WTC11 (cell line): ENCODE measurements around the gene MRNIP. TPM values are rescaled to one million over a fixed set of nuclear protein-coding genes. Genes with fewer than 3 reads are reported as not detected.
A peak's percentile ranks its signal among the peaks of the same experiment; 100 is the strongest.

Experiments used
- ATAC-seq: fragments of 200-7000 bp; cut with Tn5 transposase; 2 replicates; pipeline ENCODE4 v1.10.0; 2021; ENCODE audit warnings: mild to moderate bottlenecking, moderate library complexity
- CTCF ChIA-PET: fragments of 300-600 bp; sonication (Branson Sonifier 250); formaldehyde crosslinking; loops from one replicate; lab custom pipeline; 2021; ENCODE audit warnings: antibody characterized with exemption; lab: Charles Lee
- POLR2A ChIA-PET: fragments of 350-600 bp; sonication (Branson Sonifier 250); formaldehyde crosslinking; loops from one replicate; lab custom pipeline; 2021; ENCODE audit warnings: antibody characterized with exemption; lab: Charles Lee
- DNase-seq: peaks from one replicate; pipeline ENCODE4 v3.0.0; 2021; ENCODE audit warnings: low spot score
- H3K27ac Mint-ChIP-seq: 2 replicates; pipeline ENCODE4 v1.8.0; 2021; ENCODE audit warnings: mixed read lengths
- H3K27me3 Mint-ChIP-seq: 2 replicates; pipeline ENCODE4 v1.8.0; 2021; ENCODE audit warnings: low read depth, mild to moderate bottlenecking, moderate library complexity, mixed read lengths
- H3K36me3 Mint-ChIP-seq: 2 replicates; pipeline ENCODE4 v1.8.0; 2021; ENCODE audit warnings: mixed read lengths
- H3K4me1 Mint-ChIP-seq: 2 replicates; pipeline ENCODE4 v1.8.0; 2022; ENCODE audit warnings: mixed read lengths
- H3K4me3 Mint-ChIP-seq: 2 replicates; pipeline ENCODE4 v1.8.0; 2021; ENCODE audit warnings: mild to moderate bottlenecking, moderate library complexity, mixed read lengths
- H3K9me3 Mint-ChIP-seq: 2 replicates; pipeline ENCODE4 v1.8.0; 2021; ENCODE audit warnings: mixed read lengths
- AR ChIP-seq: fragments of 250-450 bp; sonication (Bioruptor Pico); IDR thresholded peaks from 2 replicates; pipeline ENCODE4 v1.9.0; 2021; ENCODE audit warnings: mild to moderate bottlenecking
- CDX4 ChIP-seq: fragments of 250-450 bp; sonication (Bioruptor Pico); IDR thresholded peaks from 2 replicates; pipeline ENCODE4 v1.9.0; 2021; ENCODE audit warnings: moderate library complexity, mild to moderate bottlenecking, inconsistent platforms, borderline replicate concordance
- CREM ChIP-seq: sonication (generic); formaldehyde crosslinking; IDR thresholded peaks from 2 replicates; pipeline ENCODE4 v1.8.1; 2022; ENCODE audit warnings: mild to moderate bottlenecking, missing genetic modification reagents, moderate library complexity
- E2F4 ChIP-seq: sonication (generic); formaldehyde crosslinking; IDR thresholded peaks from 2 replicates; pipeline ENCODE4 v1.8.1; 2022; ENCODE audit warnings: low read depth, mild to moderate bottlenecking, moderate library complexity, missing genetic modification reagents, borderline replicate concordance
- FOXJ3 ChIP-seq: sonication (generic); formaldehyde crosslinking; IDR thresholded peaks from 2 replicates; pipeline ENCODE4 v1.9.0; 2021; ENCODE audit warnings: missing genetic modification reagents, mild to moderate bottlenecking, borderline replicate concordance
- FOXP1 ChIP-seq: sonication (generic); formaldehyde crosslinking; IDR thresholded peaks from 2 replicates; pipeline ENCODE4 v1.8.0; 2022; ENCODE audit warnings: missing genetic modification reagents, mild to moderate bottlenecking, moderate library complexity, borderline replicate concordance
- GRHL2 ChIP-seq: fragments of 250-450 bp; sonication (Bioruptor Pico); IDR thresholded peaks from 2 replicates; pipeline ENCODE4 v1.8.0; 2022; ENCODE audit warnings: mild to moderate bottlenecking, moderate library complexity; ENCODE audit not compliant: insufficient replicate concordance, severe bottlenecking
- JUN ChIP-seq: sonication (generic); formaldehyde crosslinking; IDR thresholded peaks from 2 replicates; pipeline ENCODE4 v1.8.0; 2023; ENCODE audit warnings: mild to moderate bottlenecking, missing genetic modification reagents
- NFATC4 ChIP-seq: fragments of 250-450 bp; sonication (Bioruptor Pico); IDR thresholded peaks from 2 replicates; pipeline ENCODE4 v1.9.0; 2021; ENCODE audit warnings: mild to moderate bottlenecking
- PRDM15 ChIP-seq: sonication (generic); formaldehyde crosslinking; IDR thresholded peaks from 2 replicates; pipeline ENCODE4 v1.8.0; 2022; ENCODE audit warnings: missing genetic modification reagents
- PREB ChIP-seq: sonication (generic); formaldehyde crosslinking; IDR thresholded peaks from 2 replicates; pipeline ENCODE4 v1.8.1; 2022; ENCODE audit warnings: mild to moderate bottlenecking, missing genetic modification reagents, moderate library complexity, borderline replicate concordance
- TEAD4 ChIP-seq: sonication (generic); formaldehyde crosslinking; IDR thresholded peaks from 2 replicates; pipeline ENCODE4 v1.8.0; 2022; ENCODE audit warnings: mild to moderate bottlenecking, missing genetic modification reagents
- ZBTB21 ChIP-seq: sonication (generic); formaldehyde crosslinking; IDR thresholded peaks from 2 replicates; pipeline ENCODE4 v1.8.1; 2023; ENCODE audit warnings: mild to moderate bottlenecking, missing genetic modification reagents, borderline replicate concordance
- ZNF232 ChIP-seq: sonication (generic); formaldehyde crosslinking; IDR thresholded peaks from 2 replicates; pipeline ENCODE4 v1.8.0; 2022; ENCODE audit warnings: mild to moderate bottlenecking, missing genetic modification reagents
- total RNA-seq: library from RNA; stranded (reverse); gene quantifications from 3 replicates; pipeline ENCODE4 v1.2.3, GENCODE V29; 2021
- TF ChIP-seq, protein P1 (sequence below): fragments of 250-450 bp; sonication (Bioruptor Pico); IDR thresholded peaks from 2 replicates; pipeline ENCODE4 v1.9.0; 2021; ENCODE audit warnings: mild to moderate bottlenecking

The MRNIP gene
- total RNA-seq, 1 experiment from 2014 or later = 42.0 TPM

GRCh38 chr5:179893958-179894895 lies 35.6 kb upstream of the MRNIP start:
- Mint-ChIP-seq H3K27me3 (no peaks in the 10 kb centered on the region), H3K4me3 (no peak overlapping the region), H3K36me3 (peaks cover 37% of the 10 kb centered on the region)
- no peak for DNase-seq
- TF ChIP-seq FOXP1 (CRISPR knock-in tag) = no peak
- no peak for TF ChIP-seq PREB (CRISPR knock-in tag)
- no peak for TF ChIP-seq GRHL2 (CRISPR knock-in tag)
- TF ChIP-seq NFATC4 (CRISPR knock-in tag) = no peak
- no peak for TF ChIP-seq ZBTB21 (CRISPR knock-in tag)
- no peak for TF ChIP-seq ZNF232 (CRISPR knock-in tag)
- TF ChIP-seq, all 79 proteins: peak for 0
- no peak for ATAC-seq
- H3K27ac Mint-ChIP-seq = no peak overlapping the region
- peaks cover 13% of the 10 kb centered on the region for H3K4me1 Mint-ChIP-seq
- CTCF ChIA-PET = interaction anchor here (1.2 kb wide), 1 partner anchor 12 kb away, joined by 3 read pairs; no protein-coding TSS in a partner anchor
- POLR2A ChIA-PET = no interaction called here
- no peaks in the 10 kb centered on the region for H3K9me3 Mint-ChIP-seq

DNA sequence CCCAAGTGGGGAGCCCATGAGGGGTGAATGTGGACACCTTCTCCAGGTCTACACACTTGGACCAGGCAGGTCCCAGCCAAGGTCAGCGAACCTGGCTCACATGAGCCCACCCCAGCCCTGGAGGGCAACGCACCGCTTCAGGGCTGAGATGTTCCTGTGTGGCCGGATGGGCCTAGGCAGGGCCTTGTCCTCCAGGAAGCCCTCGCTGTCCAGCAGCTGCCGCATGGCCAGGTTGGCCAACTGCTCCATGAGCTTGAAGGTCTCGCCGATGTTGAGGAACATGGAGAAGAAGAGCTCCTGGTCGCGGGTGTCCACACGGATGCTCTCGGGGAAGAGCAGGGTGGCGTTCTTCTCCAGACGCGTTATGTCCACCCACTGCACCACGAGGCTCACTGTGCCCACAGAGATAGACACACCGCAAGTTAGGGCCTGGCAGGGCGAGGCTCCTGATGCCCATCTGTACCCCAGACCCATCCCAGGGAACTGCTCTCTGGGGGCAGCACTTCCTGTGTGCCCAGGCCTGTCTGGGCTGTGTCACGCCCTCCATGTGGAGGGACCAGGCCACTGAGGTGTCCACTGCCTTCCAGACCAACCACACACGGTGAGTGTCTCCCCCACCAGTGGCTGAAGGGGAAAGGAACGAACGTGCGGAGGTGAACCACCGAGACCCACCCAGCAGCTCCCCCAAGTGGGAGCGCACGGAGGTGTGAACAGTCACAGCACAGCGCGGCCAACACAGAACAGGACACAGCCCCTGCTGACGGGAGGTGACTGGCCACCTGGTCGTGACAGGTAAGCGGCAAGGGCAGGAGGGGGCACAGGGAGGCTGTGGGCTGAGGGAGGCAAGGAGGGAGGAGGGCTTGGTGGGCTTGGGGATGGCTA lies 34.7 kb upstream of the MRNIP start:
- ATAC-seq (no peak), DNase-seq (no peak)
- CTCF ChIA-PET = interaction anchor here (0.7 to 0.9 kb wide), 2 partner anchors 15 to 114 kb away, joined by 3 to 4 read pairs; no protein-coding TSS in a partner anchor
- Mint-ChIP-seq H3K27me3 (no peaks in the 10 kb centered on the region), H3K9me3 (no peaks in the 10 kb centered on the region), H3K4me3 (no peak overlapping the region)
- TF ChIP-seq CDX4 = no peak
- no peak for TF ChIP-seq E2F4 (CRISPR knock-in tag)
- no peak for TF ChIP-seq CREM
- TF ChIP-seq FOXP1 (CRISPR knock-in tag) = no peak
- TF ChIP-seq, all 79 proteins: peak for 0
- Mint-ChIP-seq H3K4me1 (peaks cover 13% of the 10 kb centered on the region), H3K36me3 (peaks cover 39% of the 10 kb centered on the region), H3K27ac (peak overlapping the region; percentile 23; the same call in 1 of the 2 replicates)
- POLR2A ChIA-PET = no interaction called here

DNA sequence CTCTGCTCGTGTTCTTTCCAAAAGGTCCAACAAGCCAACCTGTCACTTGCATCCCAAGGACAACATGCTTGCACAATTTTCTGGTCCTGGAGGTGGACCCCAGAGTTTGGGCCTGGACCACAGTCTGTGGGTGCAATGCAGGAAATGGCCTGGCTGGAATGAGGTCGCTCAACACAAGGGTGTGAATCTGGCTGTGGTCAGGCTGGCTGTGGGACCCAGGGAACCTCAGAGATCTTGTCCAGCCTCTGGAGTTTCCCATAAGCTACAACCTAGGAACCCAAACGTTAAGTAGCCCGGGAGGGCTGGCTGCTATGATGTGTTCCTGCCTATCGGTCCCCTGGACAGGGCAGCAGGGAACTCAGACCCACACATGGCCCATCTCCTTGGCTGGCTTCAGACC lies 33.6 kb upstream of the MRNIP start:
- POLR2A ChIA-PET = no interaction called here
- no peaks in the 10 kb centered on the region for H3K9me3 Mint-ChIP-seq
- no peaks in the 10 kb centered on the region for H3K27me3 Mint-ChIP-seq
- CTCF ChIA-PET = interaction anchor here (0.7 kb wide), 1 partner anchor 115 kb away, joined by 4 read pairs; no protein-coding TSS in a partner anchor
- no peak overlapping the region for H3K4me3 Mint-ChIP-seq
- H3K36me3 Mint-ChIP-seq = peaks cover 40% of the 10 kb centered on the region
- DNase-seq (no peak), ATAC-seq (no peak)
- no peak overlapping the region for H3K27ac Mint-ChIP-seq
- peaks cover 13% of the 10 kb centered on the region for H3K4me1 Mint-ChIP-seq
- TF ChIP-seq AR (CRISPR knock-in tag) = no peak
- no peak for TF ChIP-seq CDX4
- TF ChIP-seq, protein P1, sequence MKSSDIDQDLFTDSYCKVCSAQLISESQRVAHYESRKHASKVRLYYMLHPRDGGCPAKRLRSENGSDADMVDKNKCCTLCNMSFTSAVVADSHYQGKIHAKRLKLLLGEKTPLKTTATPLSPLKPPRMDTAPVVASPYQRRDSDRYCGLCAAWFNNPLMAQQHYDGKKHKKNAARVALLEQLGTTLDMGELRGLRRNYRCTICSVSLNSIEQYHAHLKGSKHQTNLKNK (CRISPR knock-in tag) = no peak
- TF ChIP-seq JUN (CRISPR knock-in tag) = no peak
- no peak for TF ChIP-seq FOXJ3 (CRISPR knock-in tag)
- TF ChIP-seq TEAD4 (CRISPR knock-in tag) = no peak
- TF ChIP-seq PRDM15 (CRISPR knock-in tag) = no peak
